ENCODE data around the gene PGS1.

The PGS1 gene

DNA sequence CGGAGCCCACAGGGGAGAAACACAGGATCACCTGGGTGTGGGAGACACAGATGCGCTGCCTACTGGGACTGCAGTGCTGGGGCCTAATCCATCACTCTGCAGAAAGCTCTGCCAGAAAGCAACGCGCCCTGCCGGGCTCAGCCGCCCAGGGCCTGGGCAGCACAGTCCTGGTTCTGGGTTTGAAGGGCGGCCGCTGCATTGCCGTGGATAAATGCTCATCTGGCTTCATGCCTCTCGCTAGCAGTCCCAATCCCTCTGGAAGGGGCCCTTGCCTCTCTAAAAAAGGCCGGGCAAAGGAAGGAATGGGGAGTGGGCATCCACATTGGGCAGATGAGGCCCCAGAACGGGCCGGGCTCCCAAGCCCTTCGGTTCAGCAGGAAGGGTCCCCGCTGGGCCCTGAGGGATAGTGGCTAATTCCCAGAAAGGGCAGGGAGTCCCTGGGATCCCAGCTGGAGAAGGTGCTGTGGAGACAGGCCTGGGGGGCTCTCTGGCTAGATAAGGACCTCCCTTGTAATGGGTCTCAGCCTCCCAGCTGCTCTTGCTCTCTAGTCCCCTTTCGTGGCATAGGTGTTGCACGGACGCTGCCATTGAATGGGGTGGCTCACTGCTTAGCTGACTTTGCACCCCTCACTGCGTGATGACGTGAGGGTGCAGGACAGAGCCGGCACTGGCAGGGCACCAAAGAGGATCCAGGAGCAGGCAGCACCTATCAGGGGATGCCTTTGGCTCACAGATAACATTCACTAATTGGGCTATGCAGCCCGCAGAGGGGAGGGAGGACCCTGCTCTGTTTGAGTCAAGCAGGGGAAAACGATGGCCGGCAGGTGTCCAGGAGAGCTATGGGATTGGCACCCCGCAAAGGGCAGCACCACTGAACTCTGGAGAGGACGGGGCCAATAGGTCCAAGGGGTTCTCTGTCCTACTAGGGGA is 88.6 kb downstream of the PGS1 start:
- TF ChIP-seq GATA1 (IDR thresholded peaks at IDR 0.05; ENCODE audit: low read depth, low read length) (no peak), POLR2A (IDR thresholded peaks at IDR 0.05; ENCODE audit: low read length) (no peak)

DNA sequence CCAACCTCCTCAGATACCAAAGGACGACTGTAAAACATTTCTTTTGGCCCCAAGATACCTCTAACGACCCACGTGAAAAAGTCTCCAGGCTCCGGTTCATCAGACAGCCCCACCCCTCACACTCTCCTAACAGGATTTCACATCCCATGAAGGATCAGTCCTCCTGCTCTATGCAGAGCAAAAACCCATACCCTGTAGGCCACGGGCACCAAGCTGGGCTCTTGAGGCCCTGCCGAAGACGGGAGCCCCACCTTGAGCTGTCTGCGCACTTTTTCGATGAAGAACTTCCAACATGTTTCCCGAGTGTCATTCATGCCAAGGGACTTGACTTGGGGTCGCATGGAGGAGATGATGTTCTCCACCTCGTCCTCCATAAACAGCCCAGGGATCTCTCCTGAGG is 89.9 kb downstream of the PGS1 start:
- no peak for TF ChIP-seq GATA1 (IDR thresholded peaks at IDR 0.05; ENCODE audit: low read depth, low read length)
- no peak for TF ChIP-seq POLR2A (IDR thresholded peaks at IDR 0.05; ENCODE audit: low read length)
- no peak for DNase-seq

More for the DNA sequence above, 88.6 kb downstream of the PGS1 start:
- no peak for DNase-seq

DNA sequence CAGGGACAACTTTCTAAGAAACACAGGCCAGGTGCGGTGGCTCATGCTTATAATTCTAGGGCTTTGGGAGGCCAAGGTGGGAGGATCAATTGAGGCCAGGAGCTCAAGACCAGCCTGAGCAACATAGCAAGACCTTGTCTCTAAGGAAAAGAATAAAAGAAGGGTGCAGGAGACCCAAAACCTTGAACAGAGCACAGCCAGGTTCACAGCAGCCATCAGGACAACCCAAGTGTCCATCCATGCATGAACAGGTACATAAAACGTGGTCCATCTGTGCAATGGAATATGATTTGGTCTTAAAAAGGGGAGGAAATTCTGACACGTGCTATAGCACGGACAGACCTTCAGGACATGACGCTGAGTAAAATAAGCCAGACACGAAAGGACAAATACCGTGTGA is 91.0 kb downstream of the PGS1 start:
- TF ChIP-seq GATA1 (IDR thresholded peaks at IDR 0.05; ENCODE audit: low read depth, low read length) (no peak), POLR2A (IDR thresholded peaks at IDR 0.05; ENCODE audit: low read length) (no peak)
- DNase-seq = no peak

DNA sequence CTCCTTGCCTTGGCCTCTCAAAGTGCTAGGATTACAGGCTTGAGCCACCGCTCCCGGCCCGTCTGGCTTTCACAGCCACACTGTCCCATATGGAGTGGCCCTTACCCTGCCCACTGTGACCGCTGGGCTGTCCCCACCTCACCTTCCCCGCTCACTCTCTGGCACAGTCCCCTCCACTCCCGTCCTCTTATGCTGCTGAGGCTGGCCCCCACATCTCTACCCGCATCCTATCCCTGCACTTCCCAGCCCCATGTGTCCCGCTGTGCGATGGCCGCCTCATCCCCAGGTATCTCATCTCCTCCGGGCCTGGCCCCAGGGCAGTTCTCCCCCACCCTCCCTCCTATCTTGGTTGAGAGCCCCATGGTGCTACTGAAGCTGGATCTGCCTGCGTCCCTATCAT is 93.2 kb downstream of the PGS1 start:
- TF ChIP-seq GATA1 (IDR thresholded peaks at IDR 0.05; ENCODE audit: low read depth, low read length) = no peak
- no peak for TF ChIP-seq POLR2A (IDR thresholded peaks at IDR 0.05; ENCODE audit: low read length)
- no peak for DNase-seq

DNA sequence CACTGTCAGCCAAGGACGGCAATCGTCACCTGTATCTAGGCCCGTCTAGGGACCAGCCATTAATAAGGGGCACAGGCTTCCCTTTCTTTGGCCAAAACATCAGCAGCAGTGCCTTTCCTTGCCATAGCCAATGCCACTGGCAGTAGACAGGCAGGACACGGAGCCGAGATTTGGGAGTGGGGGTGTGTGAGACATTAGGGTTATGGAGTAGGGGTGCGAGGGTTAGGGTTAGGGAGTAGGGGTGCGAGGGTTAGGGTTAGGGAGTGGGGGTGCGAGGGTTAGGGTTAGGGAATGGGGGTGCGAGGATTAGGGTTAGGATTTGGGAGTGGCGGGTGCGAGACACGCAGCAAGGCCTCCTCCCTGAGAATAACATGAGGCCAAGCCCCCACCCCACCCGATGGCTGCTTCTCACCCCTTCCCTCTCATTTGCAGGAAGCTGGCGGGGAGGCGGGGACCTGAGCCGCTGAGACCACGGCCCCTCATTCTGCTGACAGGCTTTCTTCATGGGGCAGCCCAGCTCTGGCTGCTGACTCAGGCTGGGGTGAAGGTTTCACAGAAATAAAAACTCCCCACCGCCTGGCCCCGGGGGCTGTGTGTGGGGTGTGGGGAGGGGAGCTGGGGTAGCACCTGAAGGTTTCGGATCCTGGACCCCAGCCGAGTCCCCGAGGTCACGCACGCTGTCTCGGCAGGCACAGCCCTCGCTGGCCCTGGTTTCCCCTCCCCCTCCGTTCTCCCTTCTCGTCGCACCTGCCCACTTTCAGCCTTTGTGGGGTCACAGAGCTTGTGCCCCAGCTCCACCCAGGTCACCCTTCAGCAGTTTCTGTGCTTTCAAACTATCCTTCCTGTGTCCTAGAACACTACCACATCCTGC is 93.8 kb downstream of the PGS1 start:
- TF ChIP-seq GATA1 (IDR thresholded peaks at IDR 0.05; ENCODE audit: low read depth, low read length) = no peak
- no peak for TF ChIP-seq POLR2A (IDR thresholded peaks at IDR 0.05; ENCODE audit: low read length)
- DNase-seq = no peak

DNA sequence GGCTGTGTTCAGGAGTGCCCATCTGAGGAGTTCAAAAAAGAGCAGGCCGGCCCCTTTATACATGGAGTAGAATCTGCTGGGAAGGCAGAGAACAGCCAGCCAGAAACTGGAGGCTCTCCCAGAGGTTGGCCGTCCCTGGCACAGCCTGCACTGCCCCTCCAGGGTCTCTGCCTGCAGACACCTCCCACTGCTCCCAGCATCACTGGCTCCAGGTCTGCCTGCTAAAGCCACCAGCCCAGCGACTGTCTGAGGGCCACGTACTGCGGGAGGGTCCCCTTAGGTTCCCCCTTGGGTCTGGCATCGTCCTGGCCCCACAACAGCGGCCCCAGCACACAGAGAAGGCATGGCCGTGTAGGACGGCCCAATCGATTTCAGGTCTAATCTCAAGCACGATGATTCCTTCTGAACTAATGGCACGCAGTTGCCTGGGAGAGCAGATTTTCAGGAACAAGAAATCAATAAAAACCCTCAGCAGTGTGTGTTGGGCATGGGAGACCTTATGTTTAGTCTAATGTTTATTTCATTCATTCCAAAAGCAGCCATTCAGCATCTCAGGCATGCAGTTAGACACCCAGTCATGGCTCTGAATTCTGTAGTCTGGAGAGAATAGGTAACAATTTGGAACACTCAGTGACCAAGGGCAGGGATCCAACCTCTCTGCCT is 95.6 kb downstream of the PGS1 start:
- TF ChIP-seq POLR2A (IDR thresholded peaks at IDR 0.05; ENCODE audit: low read length) (no peak), GATA1 (IDR thresholded peaks at IDR 0.05; ENCODE audit: low read depth, low read length) (no peak)
- no peak for DNase-seq

Data from erythroblast (primary cell).